Progenitor cell of endocrine pancreas (in vitro differentiated cells): ENCODE results near the gene PMPCB. TPM values are rescaled to one million over a fixed set of nuclear protein-coding genes. Genes with fewer than 3 reads are reported as not detected.
A peak's percentile ranks its signal among the peaks of the same experiment; 100 is the strongest.

Source experiments
- DNase-seq: peaks from one replicate; pipeline ENCODE4 v3.0.0; 2021; ENCODE audit warnings: low spot score; ENCODE audit not compliant: unreplicated experiment
- H3K27ac Mint-ChIP-seq: 2 replicates; pipeline ENCODE4 v1.8.0; 2021; ENCODE audit warnings: mild to moderate bottlenecking, moderate library complexity, mixed read lengths
- H3K27me3 Mint-ChIP-seq: 2 replicates; pipeline ENCODE4 v1.8.0; 2021; ENCODE audit warnings: mixed read lengths
- H3K36me3 Mint-ChIP-seq: 2 replicates; pipeline ENCODE4 v1.8.0; 2022; ENCODE audit warnings: mixed read lengths; ENCODE audit not compliant: insufficient read depth
- H3K4me1 Mint-ChIP-seq: 2 replicates; pipeline ENCODE4 v1.8.0; 2021; ENCODE audit warnings: low read depth, mixed read lengths
- H3K4me3 Mint-ChIP-seq: 2 replicates; pipeline ENCODE4 v1.8.0; 2021; ENCODE audit warnings: low read depth, mild to moderate bottlenecking, moderate library complexity, mixed read lengths
- H3K9me3 Mint-ChIP-seq: 2 replicates; pipeline ENCODE4 v1.8.0; 2021; ENCODE audit warnings: low read depth, mixed read lengths
- total RNA-seq: library from RNA; stranded (reverse); gene quantifications from 2 replicates; pipeline ENCODE4 v1.2.1, GENCODE V29; 2021
- TF ChIP-seq, protein P1 (sequence below): fragments of 200-600 bp; sonication (generic); IDR thresholded peaks from one replicate; pipeline ENCODE4 v1.5.0; 2021; ENCODE audit warnings: antibody characterized with exemption, mild to moderate bottlenecking; ENCODE audit not compliant: unreplicated experiment

PMPCB gene
- total RNA-seq, 1 donor from 2014 or later: 78.1 TPM

DNA sequence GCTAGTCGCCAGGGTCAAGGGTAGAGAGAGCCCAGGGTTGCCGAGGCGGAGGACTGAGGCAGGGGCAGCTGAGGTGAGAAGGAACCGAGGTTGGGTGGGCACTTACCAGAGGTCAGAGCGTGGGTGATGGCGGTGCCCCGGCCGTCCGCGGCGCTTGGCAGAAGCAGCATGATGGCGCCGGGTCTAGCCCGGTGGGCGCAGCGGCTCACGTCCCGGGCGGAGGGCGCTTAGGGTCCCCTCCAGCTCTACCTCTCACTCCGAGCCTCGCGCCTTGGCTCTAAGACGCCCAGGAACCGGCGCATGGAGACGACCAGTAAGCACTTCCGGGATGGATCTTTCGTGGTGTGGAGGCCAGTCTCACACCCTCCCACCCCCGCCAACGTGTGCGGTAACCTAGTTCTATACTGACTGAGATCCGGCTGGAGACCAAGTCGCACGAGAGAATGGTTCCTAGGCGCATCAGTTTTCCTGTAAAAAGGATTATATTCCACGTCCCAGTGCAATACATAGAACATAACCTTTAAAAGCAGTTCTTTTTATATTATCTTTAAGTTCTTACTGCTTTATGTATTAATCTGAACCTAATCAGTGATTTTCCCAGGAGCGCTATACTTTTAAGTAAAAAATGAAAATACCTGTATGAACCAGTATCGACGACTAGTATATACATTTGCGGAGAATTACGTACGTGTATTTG is 47.4 kb downstream of the PMPCB start, which contains the start of gene DNAJC2:
Gene DNAJC2 (minus strand): TSS at position 315 of the 697 bp plus-strand sequence. CDS start 145 bp downstream, at position 170.
- H3K9me3 Mint-ChIP-seq: no peaks in the 10 kb centered on the region
- H3K4me1 Mint-ChIP-seq: peaks cover 14% of the 10 kb centered on the region
- TF ChIP-seq, protein P1, sequence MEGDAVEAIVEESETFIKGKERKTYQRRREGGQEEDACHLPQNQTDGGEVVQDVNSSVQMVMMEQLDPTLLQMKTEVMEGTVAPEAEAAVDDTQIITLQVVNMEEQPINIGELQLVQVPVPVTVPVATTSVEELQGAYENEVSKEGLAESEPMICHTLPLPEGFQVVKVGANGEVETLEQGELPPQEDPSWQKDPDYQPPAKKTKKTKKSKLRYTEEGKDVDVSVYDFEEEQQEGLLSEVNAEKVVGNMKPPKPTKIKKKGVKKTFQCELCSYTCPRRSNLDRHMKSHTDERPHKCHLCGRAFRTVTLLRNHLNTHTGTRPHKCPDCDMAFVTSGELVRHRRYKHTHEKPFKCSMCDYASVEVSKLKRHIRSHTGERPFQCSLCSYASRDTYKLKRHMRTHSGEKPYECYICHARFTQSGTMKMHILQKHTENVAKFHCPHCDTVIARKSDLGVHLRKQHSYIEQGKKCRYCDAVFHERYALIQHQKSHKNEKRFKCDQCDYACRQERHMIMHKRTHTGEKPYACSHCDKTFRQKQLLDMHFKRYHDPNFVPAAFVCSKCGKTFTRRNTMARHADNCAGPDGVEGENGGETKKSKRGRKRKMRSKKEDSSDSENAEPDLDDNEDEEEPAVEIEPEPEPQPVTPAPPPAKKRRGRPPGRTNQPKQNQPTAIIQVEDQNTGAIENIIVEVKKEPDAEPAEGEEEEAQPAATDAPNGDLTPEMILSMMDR: no peak
- H3K27me3 Mint-ChIP-seq: no peaks in the 10 kb centered on the region
- peak within 1 kb of the TSS; percentile 98 for H3K27ac Mint-ChIP-seq
- peaks cover 8% of the 10 kb centered on the region for H3K36me3 Mint-ChIP-seq
- H3K4me3 Mint-ChIP-seq: peak within 1 kb of the TSS; percentile 93
- DNase-seq: peak; percentile 58

DNA sequence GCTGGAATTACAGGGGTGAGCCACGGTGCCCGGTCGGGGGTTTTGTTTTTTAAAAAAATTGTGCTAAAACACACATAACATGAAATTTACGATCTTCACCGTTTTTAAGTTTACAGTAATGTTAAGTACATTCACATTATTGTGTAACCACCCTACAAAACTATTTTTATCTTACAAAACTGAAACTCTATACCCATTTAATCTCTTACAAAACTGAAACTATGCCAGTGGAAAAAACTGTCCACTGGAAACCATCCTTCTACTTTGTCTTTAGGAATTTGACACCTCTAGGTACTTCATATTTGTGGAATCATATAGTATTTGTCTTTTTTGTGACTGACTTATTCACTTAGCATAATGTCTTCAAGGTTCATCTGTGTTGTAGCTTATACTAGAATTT is 49.2 kb downstream of the PMPCB start:
- Mint-ChIP-seq H3K27me3 (no peaks in the 10 kb centered on the region), H3K4me3 (peak overlapping the region; percentile 99), H3K27ac (no peak overlapping the region)

DNA sequence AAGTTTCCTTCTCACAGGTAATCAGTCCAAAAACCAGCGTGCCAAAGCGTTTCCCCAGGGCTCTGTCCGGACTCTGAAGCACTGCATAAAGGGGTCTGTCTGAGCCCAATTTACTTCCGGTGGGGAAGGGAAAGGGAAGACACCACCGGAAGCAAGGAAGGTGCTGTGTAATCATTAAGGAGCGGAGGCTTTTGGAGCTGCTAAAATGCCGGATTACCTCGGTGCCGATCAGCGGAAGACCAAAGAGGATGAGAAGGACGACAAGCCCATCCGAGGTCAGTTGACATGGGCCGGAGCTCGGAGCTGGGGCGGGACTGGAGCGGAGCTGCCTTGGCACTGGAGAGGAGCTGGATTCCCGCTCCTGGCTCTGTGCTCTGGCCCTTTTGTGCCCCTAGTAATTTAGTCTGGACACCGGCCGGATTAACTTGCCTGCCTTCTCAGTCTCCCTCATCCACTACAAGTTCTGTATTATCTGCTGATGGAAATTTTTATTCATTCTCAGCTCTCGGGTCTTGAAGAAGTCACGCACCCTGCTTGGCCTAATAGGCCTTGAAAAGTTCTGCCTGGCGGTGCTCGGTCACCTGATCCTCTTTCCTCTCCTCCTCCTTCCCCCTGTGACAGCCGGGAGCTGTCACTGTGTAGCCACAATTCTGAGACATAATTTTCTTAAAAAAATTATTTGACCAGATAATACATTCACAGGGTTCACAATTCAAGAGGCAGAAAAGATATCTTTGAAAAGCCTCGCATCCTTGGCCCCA is 50.5 kb downstream of the PMPCB start, which contains the start of gene PSMC2:
Gene PSMC2 (plus strand): TSS at position 137 of the 761 bp plus-strand sequence. CDS start 69 bp downstream, at position 206.
- H3K27ac Mint-ChIP-seq: peak within 1 kb of the TSS; percentile 97
- peaks cover 18% of the 10 kb centered on the region for H3K4me1 Mint-ChIP-seq

More for the DNA sequence above, 49.2 kb downstream of the PMPCB start:
- Mint-ChIP-seq H3K9me3 (no peaks in the 10 kb centered on the region), H3K4me1 (peaks cover 18% of the 10 kb centered on the region), H3K36me3 (peaks cover 5% of the 10 kb centered on the region)
- no peak for DNase-seq
- TF ChIP-seq, protein P1: no peak

GRCh38 chr7:103348452-103348851 is 51.2 kb downstream of the PMPCB start:
- H3K27ac Mint-ChIP-seq: peak overlapping the region; percentile 88
- H3K9me3 Mint-ChIP-seq: no peaks in the 10 kb centered on the region
- no peaks in the 10 kb centered on the region for H3K27me3 Mint-ChIP-seq
- peak overlapping the region; percentile 99 for H3K4me3 Mint-ChIP-seq
- TF ChIP-seq, protein P1: no peak
- DNase-seq: no peak
- H3K4me1 Mint-ChIP-seq: peaks cover 18% of the 10 kb centered on the region
- H3K36me3 Mint-ChIP-seq: peaks cover 6% of the 10 kb centered on the region

More for the DNA sequence above, 50.5 kb downstream of the PMPCB start, which contains the start of gene PSMC2:
- Mint-ChIP-seq H3K9me3 (no peaks in the 10 kb centered on the region), H3K4me3 (peak within 1 kb of the TSS; percentile 99), H3K36me3 (peaks cover 5% of the 10 kb centered on the region), H3K27me3 (no peaks in the 10 kb centered on the region)
- TF ChIP-seq, protein P1: no peak
- peak; percentile 59 for DNase-seq

- TF ChIP-seq, protein P1: no peak
- Mint-ChIP-seq H3K27me3 (no peaks in the 10 kb centered on the region), H3K4me1 (peaks cover 18% of the 10 kb centered on the region), H3K9me3 (no peaks in the 10 kb centered on the region), H3K4me3 (peak overlapping the region; percentile 99), H3K27ac (no peak overlapping the region), H3K36me3 (peaks cover 6% of the 10 kb centered on the region)
- DNase-seq: no peak
These were observed 51.7 kb downstream of the PMPCB start for GRCh38 chr7:103348959-103349358.
